ENCODE data around the gene ASCL2.

DNA sequence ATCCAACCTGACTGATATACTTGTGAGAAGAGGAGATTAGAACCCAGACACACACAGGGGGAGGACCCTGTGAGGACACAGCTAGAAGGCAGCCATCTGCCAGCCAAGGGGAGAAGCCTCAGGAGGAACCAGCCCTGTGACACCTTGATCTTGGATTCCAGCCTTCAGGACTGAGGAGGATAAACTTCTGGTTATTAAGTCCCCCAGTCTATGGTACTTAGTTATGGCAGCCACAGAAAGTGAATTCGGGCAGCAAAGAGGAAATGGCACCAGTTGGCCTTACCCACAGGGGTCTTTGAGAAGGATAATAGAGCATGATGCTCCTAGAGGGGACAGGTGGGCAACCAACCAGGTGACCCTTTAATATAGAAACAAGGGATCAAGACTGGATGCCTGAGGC, 49.4 kb downstream of the ASCL2 start:
- no peak for TF ChIP-seq POLR2A (IDR thresholded peaks at IDR 0.05)
- TF ChIP-seq, protein P1, sequence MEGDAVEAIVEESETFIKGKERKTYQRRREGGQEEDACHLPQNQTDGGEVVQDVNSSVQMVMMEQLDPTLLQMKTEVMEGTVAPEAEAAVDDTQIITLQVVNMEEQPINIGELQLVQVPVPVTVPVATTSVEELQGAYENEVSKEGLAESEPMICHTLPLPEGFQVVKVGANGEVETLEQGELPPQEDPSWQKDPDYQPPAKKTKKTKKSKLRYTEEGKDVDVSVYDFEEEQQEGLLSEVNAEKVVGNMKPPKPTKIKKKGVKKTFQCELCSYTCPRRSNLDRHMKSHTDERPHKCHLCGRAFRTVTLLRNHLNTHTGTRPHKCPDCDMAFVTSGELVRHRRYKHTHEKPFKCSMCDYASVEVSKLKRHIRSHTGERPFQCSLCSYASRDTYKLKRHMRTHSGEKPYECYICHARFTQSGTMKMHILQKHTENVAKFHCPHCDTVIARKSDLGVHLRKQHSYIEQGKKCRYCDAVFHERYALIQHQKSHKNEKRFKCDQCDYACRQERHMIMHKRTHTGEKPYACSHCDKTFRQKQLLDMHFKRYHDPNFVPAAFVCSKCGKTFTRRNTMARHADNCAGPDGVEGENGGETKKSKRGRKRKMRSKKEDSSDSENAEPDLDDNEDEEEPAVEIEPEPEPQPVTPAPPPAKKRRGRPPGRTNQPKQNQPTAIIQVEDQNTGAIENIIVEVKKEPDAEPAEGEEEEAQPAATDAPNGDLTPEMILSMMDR (IDR thresholded peaks at IDR 0.05 in 4 of 5, conservative IDR thresholded peaks at IDR 0.05 in 1 of 5): no peak

Measured in gastrocnemius medialis (tissue), 4 donors.